Mucosa of stomach (tissue), 1 donor: ENCODE data around the gene ZCCHC14.
"Not testable (repeated sequence)": the region's sequence is repeated elsewhere in the genome, so short reads cannot be mapped to it uniquely, and the experiment has no call there.

Source experiments
- H3K27me3 ChIP-seq: one replicate; pipeline ENCODE4 v1.7.0; 2013; ENCODE audit warnings: mild to moderate bottlenecking, low read length; ENCODE audit not compliant: control insufficient read depth, insufficient read depth
- H3K36me3 ChIP-seq: one replicate; pipeline ENCODE4 v1.7.0; 2013; ENCODE audit warnings: low read length; ENCODE audit not compliant: control insufficient read depth, insufficient read depth
- H3K4me1 ChIP-seq: one replicate; pipeline ENCODE4 v1.7.0; 2013; ENCODE audit warnings: mild to moderate bottlenecking, low read length; ENCODE audit not compliant: control insufficient read depth, insufficient read depth
- H3K4me3 ChIP-seq: one replicate; pipeline ENCODE4 v1.7.0; 2013; ENCODE audit warnings: low read length
- H3K9ac ChIP-seq: one replicate; pipeline ENCODE4 v1.7.0; 2013; ENCODE audit warnings: mild to moderate bottlenecking, low read length, moderate library complexity
- H3K9me3 ChIP-seq: one replicate; pipeline ENCODE4 v1.7.0; 2013; ENCODE audit warnings: mild to moderate bottlenecking, low read length, moderate library complexity; ENCODE audit not compliant: control insufficient read depth
- donor health status: Pancreatic carcinoma.

Gene ZCCHC14

GRCh38 chr16:87518430-87519051 lies 25.7 kb upstream of the ZCCHC14 start:
- H3K27me3 ChIP-seq, H3K4me1 ChIP-seq, H3K9ac ChIP-seq, H3K4me3 ChIP-seq, H3K9me3 ChIP-seq, H3K36me3 ChIP-seq: not testable (repeated sequence)

DNA sequence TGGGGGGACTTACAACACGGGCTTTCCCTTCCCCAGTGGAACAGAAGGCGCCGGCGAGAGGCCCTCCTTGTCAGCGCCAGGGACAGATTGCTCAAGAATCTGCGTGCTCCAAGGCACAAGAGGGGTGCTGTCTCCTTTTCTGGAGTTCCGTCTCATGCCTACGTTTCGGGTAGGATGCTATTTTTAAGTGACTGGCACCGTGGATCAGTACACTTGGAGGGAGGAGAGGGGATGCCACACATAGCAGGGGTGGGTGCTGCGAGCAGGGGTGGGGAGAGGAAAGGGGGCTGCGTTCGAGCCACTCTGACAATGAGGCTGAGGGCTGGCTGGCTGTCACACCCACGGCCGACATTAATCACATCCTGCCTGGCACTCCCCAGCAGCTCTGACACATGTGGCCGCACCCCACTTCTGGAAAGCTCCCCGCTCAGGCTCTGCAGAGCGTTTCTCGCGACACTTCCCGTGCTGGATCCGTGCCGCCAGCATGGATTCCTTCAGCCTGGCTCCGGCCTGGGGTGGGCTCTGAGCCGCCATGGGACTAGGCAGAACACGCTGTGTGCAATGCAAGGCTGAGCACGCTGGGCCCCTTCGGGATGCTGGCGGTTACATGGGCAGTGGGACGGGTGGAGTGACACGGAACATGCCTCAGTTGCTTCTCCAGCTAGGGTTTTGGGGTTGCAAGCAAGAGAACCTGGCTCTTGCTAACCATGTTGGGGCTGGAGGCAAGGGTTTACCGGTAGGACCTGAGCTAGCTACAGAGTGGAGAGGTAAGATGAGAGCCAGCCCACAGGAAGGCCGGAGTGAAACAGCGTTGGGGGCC lies 25.0 kb upstream of the ZCCHC14 start:
- H3K36me3 ChIP-seq, H3K4me1 ChIP-seq, H3K9ac ChIP-seq, H3K9me3 ChIP-seq, H3K27me3 ChIP-seq, H3K4me3 ChIP-seq: not testable (repeated sequence)

DNA sequence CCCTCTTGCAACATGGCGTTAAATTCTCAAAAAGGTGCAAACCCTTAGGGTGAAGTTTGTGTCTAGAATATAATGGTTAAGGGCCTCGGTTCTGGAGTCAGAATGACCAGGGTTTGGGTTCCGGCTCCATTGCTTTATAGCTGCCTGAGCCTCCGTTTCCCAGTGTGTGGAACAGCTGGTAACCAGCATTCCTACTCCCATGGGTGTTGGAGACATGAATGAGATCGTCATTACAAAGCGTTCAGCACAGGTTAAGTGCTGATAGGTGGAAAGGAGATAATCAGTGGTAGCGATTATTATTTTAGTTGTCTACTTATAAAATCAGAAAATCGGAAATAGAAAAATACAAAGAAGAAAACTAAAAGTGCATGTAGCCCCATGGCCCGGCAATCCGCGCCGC lies 23.5 kb upstream of the ZCCHC14 start:
- no peak overlapping the region for H3K9ac ChIP-seq

GRCh38 chr16:87515475-87516330 lies 22.9 kb upstream of the ZCCHC14 start:
- H3K4me1 ChIP-seq = peaks cover 9% of the 10 kb centered on the region
- no peaks in the 10 kb centered on the region for H3K36me3 ChIP-seq
- no peaks in the 10 kb centered on the region for H3K9me3 ChIP-seq
- H3K27me3 ChIP-seq = no peaks in the 10 kb centered on the region
- no peak overlapping the region for H3K4me3 ChIP-seq
- no peak overlapping the region for H3K9ac ChIP-seq

More for the DNA sequence above, 23.5 kb upstream of the ZCCHC14 start:
- peaks cover 9% of the 10 kb centered on the region for H3K4me1 ChIP-seq
- H3K27me3 ChIP-seq = no peaks in the 10 kb centered on the region
- no peaks in the 10 kb centered on the region for H3K36me3 ChIP-seq
- H3K9me3 ChIP-seq = no peaks in the 10 kb centered on the region
- H3K4me3 ChIP-seq = no peak overlapping the region

GRCh38 chr16:87509778-87510177 lies 17.0 kb upstream of the ZCCHC14 start:
- not testable (repeated sequence) for H3K9ac ChIP-seq, H3K4me1 ChIP-seq, H3K9me3 ChIP-seq, H3K36me3 ChIP-seq, H3K4me3 ChIP-seq, H3K27me3 ChIP-seq

DNA sequence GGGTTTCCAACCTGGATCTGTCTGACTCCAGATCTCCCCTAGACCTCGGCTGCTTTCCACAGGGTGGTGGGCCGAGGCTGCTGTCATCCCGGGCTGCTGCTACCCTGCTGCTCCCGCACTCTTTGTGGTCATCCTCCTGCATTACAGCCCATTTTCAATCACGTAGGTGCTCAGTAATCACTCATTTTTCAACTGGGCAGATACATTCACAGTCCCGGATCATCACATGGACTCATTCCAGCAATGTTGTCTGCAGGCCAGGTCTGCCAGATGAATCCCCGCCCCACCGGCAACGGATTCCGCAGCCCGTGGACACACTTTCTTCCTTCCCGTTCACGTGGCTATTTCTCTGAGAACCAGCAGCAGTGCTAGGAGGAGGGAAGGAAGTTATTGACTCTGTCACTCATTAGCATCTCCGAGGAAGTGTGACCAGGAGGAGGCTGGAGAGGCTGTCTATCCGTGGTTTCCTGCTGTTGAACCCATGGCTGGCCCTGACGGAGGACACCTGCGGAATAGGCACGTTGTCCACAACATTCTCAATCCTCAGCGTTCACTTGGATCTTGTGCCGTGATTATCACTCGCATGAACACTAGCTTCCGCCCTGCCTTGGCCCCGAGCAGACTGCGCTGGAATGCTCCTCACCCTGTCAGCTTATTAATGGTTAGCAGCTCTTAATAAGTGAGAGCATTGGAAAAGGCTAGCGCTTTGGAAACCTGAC lies 14.7 kb upstream of the ZCCHC14 start:
- H3K36me3 ChIP-seq = no peaks in the 10 kb centered on the region
- H3K9ac ChIP-seq = no peak overlapping the region
- no peaks in the 10 kb centered on the region for H3K27me3 ChIP-seq
- no peak overlapping the region for H3K4me3 ChIP-seq
- no peaks in the 10 kb centered on the region for H3K4me1 ChIP-seq
- H3K9me3 ChIP-seq = no peaks in the 10 kb centered on the region

DNA sequence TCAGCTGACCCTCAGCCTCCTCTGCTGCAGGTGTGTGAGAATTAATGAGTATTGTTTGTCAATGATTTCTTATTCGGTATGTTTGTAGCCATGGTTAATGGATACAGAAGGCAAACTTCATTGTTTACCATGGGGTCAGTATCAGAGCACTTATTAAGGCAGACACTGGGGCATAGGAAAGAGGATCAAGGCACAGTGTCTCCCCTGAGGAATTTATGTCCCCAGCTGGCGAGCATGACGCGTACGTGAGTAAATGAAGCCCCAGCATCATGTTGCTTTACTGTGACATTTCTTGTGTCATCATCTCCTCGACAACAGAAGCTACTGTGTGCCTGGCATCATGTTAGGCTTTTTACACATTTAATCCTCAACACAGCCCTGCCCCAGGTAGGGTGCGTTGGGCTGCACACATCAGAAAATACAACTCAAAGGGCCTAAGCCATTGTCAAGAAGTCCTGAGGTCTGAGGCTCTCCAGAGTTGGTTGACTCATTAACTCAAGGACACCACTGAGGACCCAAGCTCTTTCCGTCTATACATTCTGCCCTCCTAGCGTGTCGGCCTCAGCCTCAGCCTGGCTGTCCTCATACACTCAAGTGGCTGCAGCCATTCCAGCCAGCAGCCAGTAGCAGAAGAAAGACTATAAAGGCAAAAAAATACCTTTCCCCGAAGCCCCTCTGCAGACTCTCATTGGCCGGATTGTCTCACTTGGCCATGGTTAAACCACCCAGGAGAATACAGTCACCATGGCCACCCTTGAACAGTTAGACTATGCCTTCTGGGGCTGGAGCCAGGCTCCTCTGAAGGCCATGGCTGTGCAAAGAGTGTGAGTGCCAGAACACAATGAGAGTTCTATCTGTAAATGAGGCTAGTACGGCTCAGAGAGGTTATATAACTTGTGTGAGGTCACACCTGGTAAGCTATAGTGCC lies 13.9 kb upstream of the ZCCHC14 start:
- Histone ChIP-seq H3K4me1 (no peaks in the 10 kb centered on the region), H3K4me3 (no peak overlapping the region), H3K36me3 (no peaks in the 10 kb centered on the region), H3K9me3 (no peaks in the 10 kb centered on the region), H3K9ac (no peak overlapping the region), H3K27me3 (no peaks in the 10 kb centered on the region)

GRCh38 chr16:87505834-87506233 lies 13.0 kb upstream of the ZCCHC14 start:
- Histone ChIP-seq H3K36me3 (no peaks in the 10 kb centered on the region), H3K4me3 (no peak overlapping the region), H3K9me3 (no peaks in the 10 kb centered on the region), H3K9ac (no peak overlapping the region), H3K27me3 (no peaks in the 10 kb centered on the region), H3K4me1 (no peaks in the 10 kb centered on the region)

DNA sequence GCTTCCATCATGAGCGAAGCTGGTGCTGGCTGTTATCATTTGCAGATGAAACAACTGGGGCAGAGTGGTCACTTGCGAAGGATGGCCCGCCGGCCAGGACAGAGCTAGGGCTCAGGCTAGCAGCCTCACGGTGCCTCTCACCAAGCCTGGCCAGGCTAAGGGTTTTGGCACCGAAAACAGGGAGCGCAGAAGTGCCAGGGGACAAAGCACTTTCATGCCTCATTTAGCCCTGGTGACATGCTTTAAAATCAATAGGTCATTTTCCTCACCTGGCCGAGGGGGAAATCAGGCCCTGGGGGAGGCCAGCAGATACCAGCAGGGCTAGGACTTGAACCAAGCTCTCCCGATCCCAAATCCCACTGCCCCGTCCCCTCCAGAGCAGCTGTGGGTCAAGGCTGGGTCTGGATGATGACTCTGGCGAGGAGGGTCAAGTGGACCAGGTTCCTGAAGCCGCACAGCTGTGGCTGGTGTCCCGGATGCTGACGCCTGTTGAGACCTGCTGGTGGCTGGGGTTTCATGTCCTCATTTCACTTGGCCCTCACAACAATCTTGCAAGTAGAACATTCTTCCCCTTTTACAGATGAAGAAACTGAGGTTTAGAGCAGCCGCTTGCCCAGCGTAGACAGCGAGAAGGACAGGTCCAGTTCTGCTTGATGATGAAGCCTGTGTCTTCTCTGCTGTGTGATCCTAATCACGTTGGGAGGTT lies 10.6 kb upstream of the ZCCHC14 start:
- not testable (repeated sequence) for H3K27me3 ChIP-seq, H3K4me1 ChIP-seq, H3K4me3 ChIP-seq, H3K36me3 ChIP-seq, H3K9me3 ChIP-seq, H3K9ac ChIP-seq

DNA sequence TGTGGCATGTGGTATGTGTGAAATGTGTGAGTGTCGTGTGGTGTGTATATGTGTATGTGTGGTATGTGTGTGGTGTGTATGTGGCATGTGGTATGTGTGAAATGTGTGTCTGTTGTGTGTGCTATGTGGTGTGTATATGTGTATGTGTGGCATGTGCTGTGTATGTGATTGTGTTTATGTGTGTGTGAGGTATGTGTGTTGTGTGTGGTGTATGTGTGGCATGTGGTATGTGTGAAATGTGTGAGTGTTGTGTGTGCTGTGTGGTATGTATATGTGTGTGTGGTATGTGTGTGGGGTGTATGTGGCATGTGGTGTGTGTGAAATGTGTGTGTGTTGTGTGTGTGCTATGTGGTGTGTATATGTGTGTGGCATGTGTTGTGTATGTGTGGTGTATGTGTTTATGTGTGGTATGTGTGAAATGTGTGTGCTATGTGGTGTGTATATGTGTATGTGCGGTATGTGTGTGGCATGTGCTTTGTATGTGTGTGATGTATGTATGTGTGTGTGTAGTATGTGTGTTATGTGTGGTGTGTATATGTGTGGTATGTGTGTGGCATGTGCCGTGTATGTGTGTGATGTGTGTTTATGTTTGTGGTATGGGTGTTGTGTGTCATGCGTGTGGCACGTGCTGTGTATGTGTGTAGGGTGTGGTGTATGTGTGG lies 9.6 kb upstream of the ZCCHC14 start:
- no peak overlapping the region for H3K9ac ChIP-seq
- H3K9me3 ChIP-seq = no peaks in the 10 kb centered on the region
- H3K4me1 ChIP-seq = no peaks in the 10 kb centered on the region
- no peaks in the 10 kb centered on the region for H3K36me3 ChIP-seq
- no peaks in the 10 kb centered on the region for H3K27me3 ChIP-seq
- H3K4me3 ChIP-seq = no peak overlapping the region
